ENCODE measurements around the gene PIK3CG.

Gene PIK3CG

DNA sequence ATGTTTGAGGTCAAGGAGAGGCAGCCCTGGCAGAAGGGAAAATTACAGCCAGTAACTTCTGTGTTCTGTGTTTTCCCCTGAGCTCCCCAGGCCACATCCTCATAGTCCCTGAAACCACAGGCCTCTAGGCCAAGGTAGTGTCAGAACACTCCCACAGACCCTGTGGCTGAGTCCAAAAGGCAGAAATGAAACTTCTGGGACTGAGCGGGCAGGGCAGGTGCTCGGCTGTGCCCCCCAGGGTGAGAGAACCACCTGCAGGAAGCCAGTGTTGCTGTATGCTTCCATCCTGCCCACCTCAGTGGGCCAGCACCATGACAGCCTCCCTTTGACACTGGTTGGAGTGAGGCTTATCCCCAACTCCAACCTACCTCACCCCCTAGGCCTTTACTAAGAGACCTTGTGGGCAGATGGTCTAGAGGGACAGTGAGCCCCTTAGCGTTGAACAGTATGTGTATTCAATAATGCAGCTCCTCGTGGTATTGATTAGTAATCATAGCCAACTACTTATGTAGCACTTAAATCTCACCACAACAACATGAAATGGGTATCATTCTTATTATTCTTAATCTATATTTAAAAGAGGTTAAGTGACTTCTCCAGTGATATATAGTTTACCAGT lies 30.3 kb downstream of the PIK3CG start:
- ATAC-seq: no peak
- TF ChIP-seq, protein P1, sequence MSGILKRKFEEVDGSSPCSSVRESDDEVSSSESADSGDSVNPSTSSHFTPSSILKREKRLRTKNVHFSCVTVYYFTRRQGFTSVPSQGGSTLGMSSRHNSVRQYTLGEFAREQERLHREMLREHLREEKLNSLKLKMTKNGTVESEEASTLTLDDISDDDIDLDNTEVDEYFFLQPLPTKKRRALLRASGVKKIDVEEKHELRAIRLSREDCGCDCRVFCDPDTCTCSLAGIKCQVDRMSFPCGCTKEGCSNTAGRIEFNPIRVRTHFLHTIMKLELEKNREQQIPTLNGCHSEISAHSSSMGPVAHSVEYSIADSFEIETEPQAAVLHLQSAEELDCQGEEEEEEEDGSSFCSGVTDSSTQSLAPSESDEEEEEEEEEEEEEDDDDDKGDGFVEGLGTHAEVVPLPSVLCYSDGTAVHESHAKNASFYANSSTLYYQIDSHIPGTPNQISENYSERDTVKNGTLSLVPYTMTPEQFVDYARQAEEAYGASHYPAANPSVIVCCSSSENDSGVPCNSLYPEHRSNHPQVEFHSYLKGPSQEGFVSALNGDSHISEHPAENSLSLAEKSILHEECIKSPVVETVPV (CRISPR knock-in tag; IDR thresholded peaks at IDR 0.05): no peak
- TF ChIP-seq RARB (CRISPR knock-in tag; IDR thresholded peaks at IDR 0.05): no peak
- no peak for TF ChIP-seq GLIS3 (CRISPR knock-in tag; IDR thresholded peaks at IDR 0.05)
- no peak for TF ChIP-seq ZNF70 (CRISPR knock-in tag; IDR thresholded peaks at IDR 0.05)
- no peak for TF ChIP-seq TCF4 (CRISPR knock-in tag; IDR thresholded peaks at IDR 0.05; ENCODE audit: borderline replicate concordance)
- TF ChIP-seq, protein P2, sequence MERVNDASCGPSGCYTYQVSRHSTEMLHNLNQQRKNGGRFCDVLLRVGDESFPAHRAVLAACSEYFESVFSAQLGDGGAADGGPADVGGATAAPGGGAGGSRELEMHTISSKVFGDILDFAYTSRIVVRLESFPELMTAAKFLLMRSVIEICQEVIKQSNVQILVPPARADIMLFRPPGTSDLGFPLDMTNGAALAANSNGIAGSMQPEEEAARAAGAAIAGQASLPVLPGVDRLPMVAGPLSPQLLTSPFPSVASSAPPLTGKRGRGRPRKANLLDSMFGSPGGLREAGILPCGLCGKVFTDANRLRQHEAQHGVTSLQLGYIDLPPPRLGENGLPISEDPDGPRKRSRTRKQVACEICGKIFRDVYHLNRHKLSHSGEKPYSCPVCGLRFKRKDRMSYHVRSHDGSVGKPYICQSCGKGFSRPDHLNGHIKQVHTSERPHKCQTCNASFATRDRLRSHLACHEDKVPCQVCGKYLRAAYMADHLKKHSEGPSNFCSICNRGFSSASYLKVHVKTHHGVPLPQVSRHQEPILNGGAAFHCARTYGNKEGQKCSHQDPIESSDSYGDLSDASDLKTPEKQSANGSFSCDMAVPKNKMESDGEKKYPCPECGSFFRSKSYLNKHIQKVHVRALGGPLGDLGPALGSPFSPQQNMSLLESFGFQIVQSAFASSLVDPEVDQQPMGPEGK (CRISPR knock-in tag; IDR thresholded peaks at IDR 0.05; ENCODE audit: borderline replicate concordance): no peak
- TF ChIP-seq CSDC2 (CRISPR knock-in tag; IDR thresholded peaks at IDR 0.05): no peak
- no peak for TF ChIP-seq ZNF8 (CRISPR knock-in tag; IDR thresholded peaks at IDR 0.05)
- no peak for TF ChIP-seq OSR1 (CRISPR knock-in tag; IDR thresholded peaks at IDR 0.05)
- no peak for TF ChIP-seq ESRRG (CRISPR knock-in tag; IDR thresholded peaks at IDR 0.05)
- TF ChIP-seq, protein P3, sequence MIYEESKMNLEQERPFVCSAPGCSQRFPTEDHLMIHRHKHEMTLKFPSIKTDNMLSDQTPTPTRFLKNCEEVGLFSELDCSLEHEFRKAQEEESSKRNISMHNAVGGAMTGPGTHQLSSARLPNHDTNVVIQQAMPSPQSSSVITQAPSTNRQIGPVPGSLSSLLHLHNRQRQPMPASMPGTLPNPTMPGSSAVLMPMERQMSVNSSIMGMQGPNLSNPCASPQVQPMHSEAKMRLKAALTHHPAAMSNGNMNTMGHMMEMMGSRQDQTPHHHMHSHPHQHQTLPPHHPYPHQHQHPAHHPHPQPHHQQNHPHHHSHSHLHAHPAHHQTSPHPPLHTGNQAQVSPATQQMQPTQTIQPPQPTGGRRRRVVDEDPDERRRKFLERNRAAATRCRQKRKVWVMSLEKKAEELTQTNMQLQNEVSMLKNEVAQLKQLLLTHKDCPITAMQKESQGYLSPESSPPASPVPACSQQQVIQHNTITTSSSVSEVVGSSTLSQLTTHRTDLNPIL (CRISPR knock-in tag; IDR thresholded peaks at IDR 0.05; ENCODE audit: low read depth): no peak
- TF ChIP-seq, protein P4, sequence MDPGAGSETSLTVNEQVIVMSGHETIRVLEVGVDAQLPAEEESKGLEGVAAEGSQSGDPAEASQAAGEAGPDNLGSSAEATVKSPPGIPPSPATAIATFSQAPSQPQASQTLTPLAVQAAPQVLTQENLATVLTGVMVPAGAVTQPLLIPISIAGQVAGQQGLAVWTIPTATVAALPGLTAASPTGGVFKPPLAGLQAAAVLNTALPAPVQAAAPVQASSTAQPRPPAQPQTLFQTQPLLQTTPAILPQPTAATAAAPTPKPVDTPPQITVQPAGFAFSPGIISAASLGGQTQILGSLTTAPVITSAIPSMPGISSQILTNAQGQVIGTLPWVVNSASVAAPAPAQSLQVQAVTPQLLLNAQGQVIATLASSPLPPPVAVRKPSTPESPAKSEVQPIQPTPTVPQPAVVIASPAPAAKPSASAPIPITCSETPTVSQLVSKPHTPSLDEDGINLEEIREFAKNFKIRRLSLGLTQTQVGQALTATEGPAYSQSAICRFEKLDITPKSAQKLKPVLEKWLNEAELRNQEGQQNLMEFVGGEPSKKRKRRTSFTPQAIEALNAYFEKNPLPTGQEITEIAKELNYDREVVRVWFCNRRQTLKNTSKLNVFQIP (CRISPR knock-in tag; IDR thresholded peaks at IDR 0.05; ENCODE audit: borderline replicate concordance, low read depth): no peak
- TF ChIP-seq TOX (CRISPR knock-in tag; IDR thresholded peaks at IDR 0.05; ENCODE audit: borderline replicate concordance): no peak
- no peak for TF ChIP-seq ZFP3 (CRISPR knock-in tag; IDR thresholded peaks at IDR 0.05)
- TF ChIP-seq, protein P5, sequence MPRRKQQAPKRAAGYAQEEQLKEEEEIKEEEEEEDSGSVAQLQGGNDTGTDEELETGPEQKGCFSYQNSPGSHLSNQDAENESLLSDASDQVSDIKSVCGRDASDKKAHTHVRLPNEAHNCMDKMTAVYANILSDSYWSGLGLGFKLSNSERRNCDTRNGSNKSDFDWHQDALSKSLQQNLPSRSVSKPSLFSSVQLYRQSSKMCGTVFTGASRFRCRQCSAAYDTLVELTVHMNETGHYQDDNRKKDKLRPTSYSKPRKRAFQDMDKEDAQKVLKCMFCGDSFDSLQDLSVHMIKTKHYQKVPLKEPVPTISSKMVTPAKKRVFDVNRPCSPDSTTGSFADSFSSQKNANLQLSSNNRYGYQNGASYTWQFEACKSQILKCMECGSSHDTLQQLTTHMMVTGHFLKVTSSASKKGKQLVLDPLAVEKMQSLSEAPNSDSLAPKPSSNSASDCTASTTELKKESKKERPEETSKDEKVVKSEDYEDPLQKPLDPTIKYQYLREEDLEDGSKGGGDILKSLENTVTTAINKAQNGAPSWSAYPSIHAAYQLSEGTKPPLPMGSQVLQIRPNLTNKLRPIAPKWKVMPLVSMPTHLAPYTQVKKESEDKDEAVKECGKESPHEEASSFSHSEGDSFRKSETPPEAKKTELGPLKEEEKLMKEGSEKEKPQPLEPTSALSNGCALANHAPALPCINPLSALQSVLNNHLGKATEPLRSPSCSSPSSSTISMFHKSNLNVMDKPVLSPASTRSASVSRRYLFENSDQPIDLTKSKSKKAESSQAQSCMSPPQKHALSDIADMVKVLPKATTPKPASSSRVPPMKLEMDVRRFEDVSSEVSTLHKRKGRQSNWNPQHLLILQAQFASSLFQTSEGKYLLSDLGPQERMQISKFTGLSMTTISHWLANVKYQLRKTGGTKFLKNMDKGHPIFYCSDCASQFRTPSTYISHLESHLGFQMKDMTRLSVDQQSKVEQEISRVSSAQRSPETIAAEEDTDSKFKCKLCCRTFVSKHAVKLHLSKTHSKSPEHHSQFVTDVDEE (CRISPR knock-in tag; IDR thresholded peaks at IDR 0.05): no peak
- TF ChIP-seq ZNF565 (CRISPR knock-in tag; conservative IDR thresholded peaks at IDR 0.05; ENCODE audit: low read depth): no peak

DNA sequence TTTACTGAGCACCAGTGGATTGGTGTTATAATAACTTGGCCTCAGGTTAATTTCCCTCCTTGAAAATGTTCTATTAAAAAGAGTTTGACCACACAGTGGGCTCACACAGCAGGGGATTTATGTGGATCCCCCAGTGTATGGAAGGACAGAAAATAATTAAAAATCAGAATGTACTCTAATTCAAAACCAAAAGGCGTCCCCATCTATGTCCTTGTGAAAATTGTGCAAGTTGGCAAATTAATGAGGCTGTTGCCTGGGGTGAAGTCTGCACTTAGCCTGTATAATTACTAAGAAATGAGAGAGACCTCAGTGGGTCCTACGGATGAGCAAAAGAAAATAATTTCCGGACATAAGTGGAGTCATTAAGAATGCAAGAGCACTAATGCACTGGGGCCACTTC lies 31.1 kb downstream of the PIK3CG start:
- ATAC-seq: no peak
- TF ChIP-seq ZFP3 (CRISPR knock-in tag; IDR thresholded peaks at IDR 0.05) (no peak), PPARA (CRISPR knock-in tag; IDR thresholded peaks at IDR 0.05; ENCODE audit: borderline replicate concordance) (no peak), TOX (CRISPR knock-in tag; IDR thresholded peaks at IDR 0.05; ENCODE audit: borderline replicate concordance) (no peak), CSDC2 (CRISPR knock-in tag; IDR thresholded peaks at IDR 0.05) (no peak), ZFP30 (CRISPR knock-in tag; IDR thresholded peaks at IDR 0.05) (no peak), ZNF565 (CRISPR knock-in tag; conservative IDR thresholded peaks at IDR 0.05; ENCODE audit: low read depth) (no peak), OSR1 (CRISPR knock-in tag; IDR thresholded peaks at IDR 0.05) (no peak), ZNF8 (CRISPR knock-in tag; IDR thresholded peaks at IDR 0.05) (no peak), ZNF70 (CRISPR knock-in tag; IDR thresholded peaks at IDR 0.05) (no peak)
- TF ChIP-seq, protein P5 (CRISPR knock-in tag; IDR thresholded peaks at IDR 0.05): no peak
